ES-I3 (cell line): ENCODE results near the gene HTRA1.
A peak's percentile ranks its signal among the peaks of the same experiment; 100 is the strongest.

Experiments used
- H3K36me3 ChIP-seq: 2 replicates; pipeline ENCODE4 v1.6.1; 2013; ENCODE audit warnings: mild to moderate bottlenecking, low read length, control low read depth, moderate library complexity; ENCODE audit not compliant: insufficient read depth
- H3K4me1 ChIP-seq: 2 replicates; pipeline ENCODE4 v1.6.1; 2013; ENCODE audit warnings: mild to moderate bottlenecking, control low read depth, low read length; ENCODE audit not compliant: insufficient read depth
- H3K9ac ChIP-seq: 2 replicates; pipeline ENCODE4 v1.6.1; 2013; ENCODE audit warnings: low read depth, mild to moderate bottlenecking, low read length, moderate library complexity
- H3K9me3 ChIP-seq: 2 replicates; pipeline ENCODE4 v1.6.1; 2013; ENCODE audit warnings: mild to moderate bottlenecking, low read length, moderate library complexity; ENCODE audit not compliant: control insufficient read depth, insufficient read depth

Gene HTRA1

GRCh38 chr10:122445469-122445868 is 15.9 kb upstream of the HTRA1 start:
- Histone ChIP-seq H3K9ac (no peak overlapping the region), H3K36me3 (no peaks in the 10 kb centered on the region), H3K4me1 (no peaks in the 10 kb centered on the region), H3K9me3 (peaks cover 3% of the 10 kb centered on the region; the same call in 1 of the 2 replicates)

DNA sequence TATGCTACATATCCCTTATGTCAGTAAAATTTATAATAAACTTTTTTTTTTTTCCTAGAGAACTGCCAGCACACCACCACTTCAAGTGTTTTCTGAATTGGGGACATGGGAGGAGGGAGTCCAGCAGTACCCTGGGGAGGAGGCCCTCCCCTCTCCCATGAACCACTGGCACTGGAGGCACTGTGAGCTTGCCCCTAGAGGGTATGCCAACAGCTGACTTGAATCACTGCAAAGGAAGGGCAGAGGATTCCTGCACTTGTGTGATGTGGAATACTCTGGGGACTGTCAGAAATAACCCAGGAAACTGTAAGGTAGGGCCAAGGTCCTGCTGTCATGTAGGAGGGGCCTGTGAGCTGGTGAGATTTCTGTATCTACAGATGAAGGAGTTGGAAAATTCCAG is 15.4 kb upstream of the HTRA1 start:
- Histone ChIP-seq H3K36me3 (no peaks in the 10 kb centered on the region), H3K4me1 (no peaks in the 10 kb centered on the region), H3K9ac (no peak overlapping the region), H3K9me3 (peaks cover 3% of the 10 kb centered on the region; the same call in 1 of the 2 replicates)

DNA sequence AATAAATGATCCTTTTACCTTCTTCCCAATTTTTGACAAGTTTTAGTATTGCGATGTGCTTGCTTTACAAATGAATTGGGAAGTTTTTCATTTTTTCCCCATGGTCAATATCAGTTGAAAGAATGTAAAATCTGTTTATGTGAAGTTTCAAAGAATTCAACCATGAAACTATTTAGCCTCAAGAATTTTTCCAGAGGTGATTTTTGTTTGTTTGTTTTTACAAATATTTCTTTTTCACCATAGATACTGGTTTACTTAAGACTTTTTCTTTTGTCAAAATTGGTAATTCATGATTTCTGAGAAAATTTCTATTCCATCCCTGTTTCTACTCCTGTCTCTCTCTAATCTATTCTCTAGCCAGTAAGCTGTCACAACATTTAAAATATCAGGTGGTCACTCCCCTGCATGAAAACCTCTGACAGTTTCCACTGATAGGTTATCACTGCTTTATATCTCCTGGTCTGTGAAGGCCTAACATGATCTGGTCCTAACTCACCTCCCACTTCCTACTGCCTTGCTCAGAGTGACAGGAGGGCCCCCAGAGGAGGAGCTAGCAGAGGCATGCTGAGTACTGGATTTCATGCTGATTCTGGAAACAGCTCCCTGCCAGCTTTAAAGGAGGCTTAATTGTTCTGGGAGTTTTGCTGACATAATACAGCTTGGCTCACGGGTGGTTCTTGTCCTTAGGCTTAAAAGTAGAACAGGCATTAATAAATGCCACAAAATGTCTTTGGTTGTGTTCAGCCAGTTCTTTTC is 14.5 kb upstream of the HTRA1 start:
- Histone ChIP-seq H3K9ac (no peak overlapping the region), H3K36me3 (no peaks in the 10 kb centered on the region), H3K4me1 (no peaks in the 10 kb centered on the region), H3K9me3 (peaks cover 3% of the 10 kb centered on the region; the same call in 1 of the 2 replicates)

- H3K36me3 ChIP-seq: no peaks in the 10 kb centered on the region
Measured at GRCh38 chr10:122448600-122448999, 12.8 kb upstream of the HTRA1 start.

DNA sequence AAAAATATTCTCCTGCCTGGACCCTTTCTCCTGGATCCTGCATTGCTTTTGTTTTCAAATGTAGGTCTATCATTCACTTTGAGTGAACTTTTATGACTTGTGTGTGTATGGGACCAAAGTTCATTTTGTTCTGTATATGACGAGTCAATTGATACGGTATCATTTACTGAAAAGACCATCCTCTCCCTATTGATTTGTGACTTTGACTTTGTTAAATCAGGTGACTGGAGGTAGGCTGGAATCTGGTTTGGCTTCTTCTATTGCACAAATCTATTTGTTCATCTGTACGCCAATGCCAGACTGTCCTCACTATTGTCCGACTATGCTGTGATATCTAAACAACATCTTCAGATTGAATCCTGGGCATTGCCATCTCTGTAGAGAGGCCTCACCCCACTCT is 12.2 kb upstream of the HTRA1 start:
- no peaks in the 10 kb centered on the region for H3K4me1 ChIP-seq
- H3K9ac ChIP-seq: no peak overlapping the region
- no peaks in the 10 kb centered on the region for H3K36me3 ChIP-seq
- peaks cover 3% of the 10 kb centered on the region; the same call in 1 of the 2 replicates for H3K9me3 ChIP-seq

More at GRCh38 chr10:122448600-122448999, 12.8 kb upstream of the HTRA1 start:
- Histone ChIP-seq H3K4me1 (no peaks in the 10 kb centered on the region), H3K9me3 (peaks cover 3% of the 10 kb centered on the region; the same call in 1 of the 2 replicates), H3K9ac (no peak overlapping the region)

GRCh38 chr10:122450353-122450990 is 10.9 kb upstream of the HTRA1 start:
- Histone ChIP-seq H3K4me1 (no peaks in the 10 kb centered on the region), H3K9ac (no peak overlapping the region), H3K9me3 (peaks cover 3% of the 10 kb centered on the region; the same call in 1 of the 2 replicates), H3K36me3 (no peaks in the 10 kb centered on the region)

GRCh38 chr10:122454071-122454470 is 7.3 kb upstream of the HTRA1 start:
- no peaks in the 10 kb centered on the region for H3K4me1 ChIP-seq
- no peak overlapping the region for H3K9ac ChIP-seq
- H3K36me3 ChIP-seq: no peaks in the 10 kb centered on the region
- H3K9me3 ChIP-seq: no peaks in the 10 kb centered on the region

DNA sequence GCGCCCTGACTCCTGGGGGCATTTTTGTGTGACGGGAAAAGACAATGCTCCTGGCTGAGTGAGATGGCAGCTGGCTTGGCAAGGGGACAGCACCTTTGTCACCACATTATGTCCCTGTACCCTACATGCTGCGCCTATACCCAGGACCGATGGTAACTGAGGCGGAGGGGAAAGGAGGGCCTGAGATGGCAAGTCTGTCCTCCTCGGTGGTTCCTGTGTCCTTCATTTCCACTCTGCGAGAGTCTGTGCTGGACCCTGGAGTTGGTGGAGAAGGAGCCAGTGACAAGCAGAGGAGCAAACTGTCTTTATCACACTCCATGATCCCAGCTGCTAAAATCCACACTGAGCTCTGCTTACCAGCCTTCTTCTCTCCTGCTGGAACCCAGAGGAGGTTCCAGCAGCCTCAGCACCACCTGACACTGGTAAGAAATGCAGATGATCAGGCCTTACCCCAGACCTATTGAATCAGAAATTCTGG is 6.7 kb upstream of the HTRA1 start, which contains the start of gene ARMS2:
Gene ARMS2, plus strand, starts transcription at position 51 of the 478 bp plus-strand sequence. Its CDS starts 75 bp downstream, at position 126.
- H3K9ac ChIP-seq: no peak within 1 kb of the TSS
- H3K9me3 ChIP-seq: no peaks in the 10 kb centered on the region
- no peaks in the 10 kb centered on the region for H3K36me3 ChIP-seq
- H3K4me1 ChIP-seq: no peaks in the 10 kb centered on the region; the same call in 1 of the 2 replicates

DNA sequence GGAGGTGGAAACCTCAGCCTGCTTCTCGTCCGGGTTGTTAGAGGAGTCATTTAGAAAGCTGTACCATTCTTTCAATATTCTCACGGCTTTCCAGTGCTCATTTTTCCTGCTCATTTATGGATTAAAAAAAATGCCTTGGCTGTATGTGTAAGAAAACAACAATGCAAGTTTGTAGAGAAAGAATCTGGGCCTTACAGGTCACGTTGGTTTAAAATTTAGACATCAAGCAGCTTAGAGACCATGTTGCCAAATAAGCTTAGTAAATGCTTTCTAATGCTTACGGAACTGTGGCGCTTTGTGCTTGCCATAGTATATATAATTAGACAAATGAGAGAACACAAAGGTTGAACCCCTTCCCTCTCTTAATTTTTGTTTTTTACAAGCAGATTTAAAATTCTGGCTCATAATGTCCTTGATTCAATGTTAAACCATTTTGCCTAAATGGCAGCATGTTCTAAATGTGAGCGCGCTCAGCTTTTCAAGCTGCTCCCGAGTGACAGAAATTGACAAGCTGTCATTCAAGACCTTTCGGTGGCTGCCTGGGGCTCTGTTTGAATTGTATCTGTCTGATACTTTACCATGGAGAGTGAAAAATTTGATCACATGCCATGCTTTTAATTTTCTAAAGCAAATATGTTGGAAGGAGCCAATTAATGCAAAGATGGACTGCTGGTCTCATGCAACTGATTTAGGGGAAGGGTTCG is 5.8 kb upstream of the HTRA1 start:
- Histone ChIP-seq H3K36me3 (no peaks in the 10 kb centered on the region), H3K4me1 (no peaks in the 10 kb centered on the region; the same call in 1 of the 2 replicates), H3K9ac (no peak overlapping the region), H3K9me3 (no peaks in the 10 kb centered on the region)

GRCh38 chr10:122457934-122458333 is 3.4 kb upstream of the HTRA1 start:
- peaks cover under 1% of the 10 kb centered on the region; the same call in 1 of the 2 replicates for H3K4me1 ChIP-seq
- no peaks in the 10 kb centered on the region for H3K36me3 ChIP-seq
- H3K9ac ChIP-seq: no peak overlapping the region
- H3K9me3 ChIP-seq: no peaks in the 10 kb centered on the region

GRCh38 chr10:122458693-122459092 is 2.7 kb upstream of the HTRA1 start:
- Histone ChIP-seq H3K9me3 (no peaks in the 10 kb centered on the region), H3K36me3 (no peaks in the 10 kb centered on the region), H3K4me1 (peaks cover 3% of the 10 kb centered on the region), H3K9ac (no peak overlapping the region)

- H3K9me3 ChIP-seq: no peaks in the 10 kb centered on the region
Measured at GRCh38 chr10:122459561-122460273, 1.6 kb upstream of the HTRA1 start.

DNA sequence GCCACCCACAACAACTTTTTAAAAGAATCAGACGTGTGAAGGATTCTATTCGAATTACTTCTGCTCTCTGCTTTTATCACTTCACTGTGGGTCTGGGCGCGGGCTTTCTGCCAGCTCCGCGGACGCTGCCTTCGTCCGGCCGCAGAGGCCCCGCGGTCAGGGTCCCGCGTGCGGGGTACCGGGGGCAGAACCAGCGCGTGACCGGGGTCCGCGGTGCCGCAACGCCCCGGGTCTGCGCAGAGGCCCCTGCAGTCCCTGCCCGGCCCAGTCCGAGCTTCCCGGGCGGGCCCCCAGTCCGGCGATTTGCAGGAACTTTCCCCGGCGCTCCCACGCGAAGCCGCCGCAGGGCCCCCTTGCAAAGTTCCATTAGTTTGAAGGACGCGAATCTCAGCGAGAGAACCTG is 461 bp upstream of the HTRA1 start:
- Histone ChIP-seq H3K9me3 (no peaks in the 10 kb centered on the region), H3K36me3 (no peaks in the 10 kb centered on the region), H3K4me1 (peaks cover 3% of the 10 kb centered on the region), H3K9ac (peak overlapping the region; percentile 42; the same call in 1 of the 2 replicates)

More at GRCh38 chr10:122459561-122460273, 1.6 kb upstream of the HTRA1 start:
- Histone ChIP-seq H3K9ac (no peak overlapping the region), H3K36me3 (no peaks in the 10 kb centered on the region), H3K4me1 (peaks cover 3% of the 10 kb centered on the region)
